Naive B cell (primary cell): ENCODE measurements around the gene TRABD. TPM values are rescaled to one million over a fixed set of nuclear protein-coding genes. Genes with fewer than 3 reads are reported as not detected.

Source experiments
- ATAC-seq, 2 donors: fragments of 150-1000 bp; cut with Tn5 transposase; 2 replicates each; pipeline ENCODE4 v1.10.0; 2021; ENCODE audit warnings: low read depth in 2 of 2, mild to moderate bottlenecking in 2 of 2, moderate library complexity in 2 of 2
- DNase-seq: peaks from one replicate; pipeline ENCODE4 v3.0.0; 2022
- H3K27ac Mint-ChIP-seq, 6 donors: one replicate each; pipeline ENCODE4 v1.8.0; 2020 to 2022; ENCODE audit warnings: mild to moderate bottlenecking in 6 of 6, mixed read lengths in 6 of 6, moderate library complexity in 5 of 6, inconsistent platforms in 2 of 6
- H3K27me3 Mint-ChIP-seq, 3 donors: one replicate each; pipeline ENCODE4 v1.8.0; 2021 to 2022; ENCODE audit warnings: mixed read lengths in 3 of 3, mild to moderate bottlenecking in 1 of 3
- H3K36me3 Mint-ChIP-seq, 2 donors: one replicate each; pipeline ENCODE4 v1.8.0; 2020 to 2022; ENCODE audit warnings: mixed read lengths in 2 of 2, inconsistent platforms in 1 of 2, mild to moderate bottlenecking in 1 of 2
- H3K4me1 Mint-ChIP-seq, 3 donors: one replicate each; pipeline ENCODE4 v1.8.0; 2020 to 2022; ENCODE audit warnings: mixed read lengths in 3 of 3, inconsistent platforms in 1 of 3, mild to moderate bottlenecking in 1 of 3, moderate library complexity in 1 of 3
- H3K4me3 Mint-ChIP-seq, 8 donors: one replicate each; pipeline ENCODE4 v1.8.0; 2020 to 2022; ENCODE audit warnings: mild to moderate bottlenecking in 8 of 8, mixed read lengths in 8 of 8, moderate library complexity in 8 of 8, inconsistent platforms in 2 of 8
- H3K9me3 Mint-ChIP-seq, 7 donors: one replicate each; pipeline ENCODE4 v1.8.0; 2020 to 2022; ENCODE audit warnings: mixed read lengths in 7 of 7, mild to moderate bottlenecking in 5 of 7, inconsistent platforms in 2 of 7, moderate library complexity in 1 of 7
- polyA plus RNA-seq, 6 donors: library from polyadenylated mRNA; unstranded; fragments of 300-500 nt; fragmentation: Illumina TruSeq; gene quantifications; one replicate each; pipeline ENCODE4 v1.2.3, GENCODE V29; 2021; ENCODE audit warnings: low read depth in 6 of 6

The TRABD gene
- polyA plus RNA-seq, 6 donors from 2014 or later, result 9.4 to 22.6 (median 15.1) TPM

DNA sequence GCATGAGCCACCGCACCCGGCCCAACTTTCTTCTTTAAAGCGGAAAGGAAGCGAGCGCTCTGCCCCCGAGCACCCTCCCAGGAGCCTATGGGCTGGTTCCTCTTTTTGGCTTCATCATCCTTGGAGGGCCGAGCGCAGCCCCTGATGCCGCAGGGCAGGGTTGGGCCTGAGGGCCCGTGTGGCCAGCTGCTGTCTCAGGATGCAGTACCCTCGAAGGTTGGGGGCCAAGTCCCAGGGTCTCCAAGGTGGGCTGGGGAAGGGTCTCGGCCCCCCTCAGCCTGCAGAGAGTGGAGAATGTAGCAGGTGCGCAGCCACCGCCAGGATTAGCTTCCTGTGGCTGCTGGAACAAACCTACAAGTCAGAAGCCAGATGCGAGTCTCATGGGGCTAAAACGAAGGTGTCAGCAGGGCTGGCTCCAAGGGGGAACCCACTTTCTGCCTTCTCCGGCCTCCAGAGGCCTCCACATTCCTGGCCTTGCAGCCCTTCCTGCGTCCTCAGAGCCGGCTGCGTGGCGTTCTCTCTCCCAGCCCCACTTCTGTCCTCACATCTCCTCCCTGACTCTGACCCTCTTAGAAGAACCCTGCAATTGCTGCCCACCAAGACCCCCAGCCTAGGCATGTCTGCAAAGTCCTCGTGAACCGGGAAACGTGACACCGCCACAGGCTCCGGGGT, 12.3 kb upstream of the TRABD start:
- H3K9me3 Mint-ChIP-seq, result no peaks in the 10 kb centered on the region

DNA sequence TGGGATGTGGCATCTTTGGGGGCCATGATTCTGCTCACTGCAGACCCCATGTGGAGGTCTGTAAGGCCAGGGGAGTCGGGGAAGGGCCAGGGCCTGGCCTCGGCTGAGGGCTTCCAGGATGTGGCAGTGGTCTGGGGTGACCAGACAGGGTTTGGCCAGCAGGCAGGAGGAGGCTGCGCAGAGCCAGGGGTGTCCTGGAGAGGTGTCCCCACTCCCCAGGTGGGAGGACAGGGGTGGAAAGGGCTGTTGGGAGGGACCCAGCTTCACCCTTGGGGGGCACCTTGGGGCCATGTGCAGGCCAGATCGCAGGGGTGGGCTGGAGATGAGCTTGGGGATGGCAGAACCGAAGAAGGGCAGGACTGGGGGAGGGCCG, 11.7 kb upstream of the TRABD start:
- H3K27ac Mint-ChIP-seq, result peak overlapping the region in 2 of 6 donors; percentile 52 to 54
- H3K27me3 Mint-ChIP-seq, result peaks cover 3 to 37% (median 15%) of the 10 kb centered on the region in 3 donors
- H3K4me1 Mint-ChIP-seq, result peaks cover 18 to 34% (median 31%) of the 10 kb centered on the region in 3 donors
- no peaks in the 10 kb centered on the region for H3K36me3 Mint-ChIP-seq
- ATAC-seq (no peak), DNase-seq (no peak)
- H3K4me3 Mint-ChIP-seq, result no peak overlapping the region
- H3K9me3 Mint-ChIP-seq, result no peaks in the 10 kb centered on the region

More for the DNA sequence above, 12.3 kb upstream of the TRABD start:
- peak overlapping the region in 5 of 6 donors; percentile 54 to 89 (median 81) for H3K27ac Mint-ChIP-seq
- no peaks in the 10 kb centered on the region for H3K36me3 Mint-ChIP-seq
- H3K4me1 Mint-ChIP-seq, result peaks cover 23 to 39% (median 32%) of the 10 kb centered on the region in 3 donors
- ATAC-seq (peak; percentile 73 to 75), DNase-seq (peak; percentile 53)
- peak overlapping the region; percentile 32 to 91 (median 61) for H3K4me3 Mint-ChIP-seq
- H3K27me3 Mint-ChIP-seq, result peaks cover 8 to 42% (median 20%) of the 10 kb centered on the region in 3 donors

DNA sequence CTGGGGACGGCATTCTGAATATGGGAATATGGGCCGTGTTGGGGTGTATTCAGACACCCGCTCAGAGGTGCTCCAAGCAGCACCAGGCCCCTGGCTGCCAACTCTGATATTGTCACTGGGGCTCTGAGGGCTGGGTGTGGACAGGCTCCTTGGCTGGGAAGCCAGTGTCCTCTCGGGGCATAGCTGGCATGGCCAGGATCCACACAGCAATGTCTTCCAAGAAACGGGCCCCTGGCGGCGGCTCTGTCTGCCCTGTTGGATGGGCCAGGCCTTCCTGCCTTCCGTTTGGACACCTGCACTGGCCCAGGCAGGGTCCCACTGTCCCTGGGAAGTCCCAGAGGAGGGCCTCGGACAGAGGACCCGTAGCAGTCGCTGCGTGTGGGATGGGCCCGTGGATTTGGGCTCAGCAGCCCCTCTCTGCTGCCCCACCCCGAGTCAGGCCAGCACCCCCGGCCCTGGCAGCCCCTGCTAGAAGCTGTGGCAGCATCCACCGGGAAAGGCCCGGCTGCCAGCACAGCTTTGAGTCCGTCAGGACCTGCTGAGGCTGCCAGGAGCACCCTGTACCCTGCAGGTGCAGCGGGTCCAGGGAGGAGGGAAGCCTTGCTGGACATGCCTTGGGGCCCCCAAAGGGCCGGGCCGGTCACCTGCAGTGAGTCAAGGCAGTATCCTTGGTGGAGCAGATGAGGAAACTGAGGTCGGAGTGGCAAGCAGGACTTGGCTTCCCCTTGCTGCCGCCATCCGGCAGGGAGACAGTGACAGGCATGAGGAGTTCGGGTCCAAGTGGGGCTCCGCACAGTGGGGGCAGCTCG, 11.1 kb upstream of the TRABD start:
- H3K27me3 Mint-ChIP-seq, result peaks cover under 1 to 33% (median 11%) of the 10 kb centered on the region in 3 donors
- peaks cover 15 to 30% (median 28%) of the 10 kb centered on the region in 3 donors for H3K4me1 Mint-ChIP-seq
- no peaks in the 10 kb centered on the region for H3K36me3 Mint-ChIP-seq
- DNase-seq (no peak), ATAC-seq (no peak)
- no peak overlapping the region for H3K4me3 Mint-ChIP-seq
- H3K9me3 Mint-ChIP-seq, result no peaks in the 10 kb centered on the region
- peak overlapping the region in 2 of 6 donors; percentile 42 to 52 for H3K27ac Mint-ChIP-seq

DNA sequence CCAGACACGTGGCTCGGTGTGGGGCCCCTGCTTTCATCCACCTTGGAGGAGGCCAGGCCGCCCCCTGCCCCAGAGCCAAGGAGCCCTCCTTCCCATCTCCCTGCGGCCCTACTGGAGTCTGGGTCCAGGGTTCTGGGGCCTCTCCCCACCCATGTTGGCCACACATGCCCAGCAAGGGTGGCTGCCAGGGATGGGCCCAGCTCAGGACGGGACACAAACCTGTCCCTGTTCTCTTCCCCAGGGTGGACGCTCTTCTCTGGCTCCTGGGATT, 10.6 kb upstream of the TRABD start:
- DNase-seq (no peak), ATAC-seq (no peak)
- Mint-ChIP-seq H3K27ac (no peak overlapping the region), H3K36me3 (no peaks in the 10 kb centered on the region), H3K4me3 (no peak overlapping the region), H3K9me3 (no peaks in the 10 kb centered on the region), H3K4me1 (peaks cover 21 to 35% (median 32%) of the 10 kb centered on the region in 3 donors), H3K27me3 (peaks cover 5 to 37% (median 17%) of the 10 kb centered on the region in 3 donors)

DNA sequence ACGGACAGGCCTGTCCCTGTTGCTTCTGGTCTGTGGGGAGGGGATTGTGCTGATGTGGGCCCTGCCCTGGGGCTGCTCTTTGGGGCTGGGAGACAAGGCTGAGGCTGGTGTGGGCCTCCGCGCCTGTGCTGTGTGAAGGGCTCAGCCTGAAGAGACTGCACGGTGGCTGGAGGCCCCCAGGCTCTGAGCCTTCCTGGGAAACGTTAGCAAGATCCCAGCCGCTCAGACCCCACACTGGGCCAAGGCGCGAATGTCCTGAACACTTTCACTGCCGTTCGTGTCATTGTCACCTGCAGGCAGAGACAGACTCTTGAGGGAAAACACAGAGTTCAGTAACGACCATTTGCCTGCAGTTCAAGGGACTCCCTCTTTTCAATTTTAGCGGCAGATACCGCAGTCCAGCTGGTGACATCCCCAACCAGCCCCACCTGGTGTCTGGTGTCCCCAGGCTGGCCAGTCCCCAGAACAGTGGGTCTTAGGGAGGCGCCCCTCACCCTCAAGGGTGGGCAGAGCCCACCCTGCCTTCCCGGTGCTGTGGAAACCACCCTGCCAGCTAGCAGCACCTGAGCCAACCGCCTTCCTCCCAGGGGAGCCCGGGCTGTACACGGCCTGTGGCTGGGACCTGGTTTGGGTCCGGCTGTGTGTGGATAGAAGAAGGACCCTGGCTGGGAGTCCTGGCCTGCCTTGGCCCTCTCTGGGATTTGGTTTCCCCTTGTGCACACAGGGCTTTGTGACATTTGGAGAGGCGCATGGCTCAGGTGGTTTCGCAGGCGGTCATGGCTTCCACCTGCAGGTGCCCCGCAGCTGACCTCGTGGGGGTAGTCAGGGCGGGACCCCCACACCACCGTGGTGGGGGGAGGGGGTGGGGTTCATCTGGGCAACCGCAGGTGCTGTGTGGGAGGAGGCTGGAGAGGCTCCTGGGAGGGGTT, 9.5 kb upstream of the TRABD start:
- peak; percentile 30 to 44 for ATAC-seq
- peaks cover 20 to 35% (median 33%) of the 10 kb centered on the region in 3 donors for H3K4me1 Mint-ChIP-seq
- no peak for DNase-seq
- no peaks in the 10 kb centered on the region for H3K9me3 Mint-ChIP-seq
- H3K4me3 Mint-ChIP-seq, result no peak overlapping the region
- no peaks in the 10 kb centered on the region for H3K36me3 Mint-ChIP-seq
- H3K27ac Mint-ChIP-seq, result peak overlapping the region in 1 of 6 donors; percentile 60
- peaks cover 5 to 32% (median 13%) of the 10 kb centered on the region in 3 donors for H3K27me3 Mint-ChIP-seq

DNA sequence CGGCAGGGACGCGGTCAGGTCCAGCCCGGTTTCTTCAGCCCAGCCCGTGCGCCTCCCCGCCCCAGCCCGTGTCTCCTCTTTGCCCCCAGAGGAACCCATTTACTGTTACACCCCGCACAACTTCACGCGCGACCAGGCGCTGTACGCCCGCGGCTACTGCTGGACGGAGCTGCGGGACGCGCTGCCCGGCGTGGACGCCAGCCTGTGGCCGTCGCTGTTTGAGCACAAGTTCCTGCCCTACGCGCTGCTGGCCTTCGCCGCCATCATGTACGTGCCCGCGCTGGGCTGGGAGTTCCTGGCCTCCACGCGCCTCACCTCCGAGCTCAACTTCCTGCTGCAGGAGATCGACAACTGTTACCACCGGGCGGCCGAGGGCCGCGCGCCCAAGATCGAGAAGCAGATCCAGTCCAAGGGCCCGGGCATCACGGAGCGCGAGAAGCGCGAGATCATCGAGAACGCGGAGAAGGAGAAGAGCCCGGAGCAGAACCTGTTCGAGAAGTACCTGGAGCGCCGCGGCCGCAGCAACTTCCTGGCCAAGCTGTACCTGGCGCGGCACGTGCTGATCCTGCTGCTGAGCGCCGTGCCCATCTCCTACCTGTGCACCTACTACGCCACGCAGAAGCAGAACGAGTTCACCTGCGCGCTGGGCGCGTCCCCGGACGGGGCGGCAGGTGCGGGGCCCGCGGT, 8.7 kb upstream of the TRABD start:
- Mint-ChIP-seq H3K4me3 (no peak overlapping the region), H3K4me1 (peaks cover 20 to 34% (median 30%) of the 10 kb centered on the region in 3 donors), H3K36me3 (no peaks in the 10 kb centered on the region), H3K9me3 (no peaks in the 10 kb centered on the region), H3K27me3 (peaks cover 5 to 27% (median 11%) of the 10 kb centered on the region in 3 donors), H3K27ac (peak overlapping the region in 1 of 6 donors; percentile 49)
- no peak for DNase-seq
- no peak for ATAC-seq

DNA sequence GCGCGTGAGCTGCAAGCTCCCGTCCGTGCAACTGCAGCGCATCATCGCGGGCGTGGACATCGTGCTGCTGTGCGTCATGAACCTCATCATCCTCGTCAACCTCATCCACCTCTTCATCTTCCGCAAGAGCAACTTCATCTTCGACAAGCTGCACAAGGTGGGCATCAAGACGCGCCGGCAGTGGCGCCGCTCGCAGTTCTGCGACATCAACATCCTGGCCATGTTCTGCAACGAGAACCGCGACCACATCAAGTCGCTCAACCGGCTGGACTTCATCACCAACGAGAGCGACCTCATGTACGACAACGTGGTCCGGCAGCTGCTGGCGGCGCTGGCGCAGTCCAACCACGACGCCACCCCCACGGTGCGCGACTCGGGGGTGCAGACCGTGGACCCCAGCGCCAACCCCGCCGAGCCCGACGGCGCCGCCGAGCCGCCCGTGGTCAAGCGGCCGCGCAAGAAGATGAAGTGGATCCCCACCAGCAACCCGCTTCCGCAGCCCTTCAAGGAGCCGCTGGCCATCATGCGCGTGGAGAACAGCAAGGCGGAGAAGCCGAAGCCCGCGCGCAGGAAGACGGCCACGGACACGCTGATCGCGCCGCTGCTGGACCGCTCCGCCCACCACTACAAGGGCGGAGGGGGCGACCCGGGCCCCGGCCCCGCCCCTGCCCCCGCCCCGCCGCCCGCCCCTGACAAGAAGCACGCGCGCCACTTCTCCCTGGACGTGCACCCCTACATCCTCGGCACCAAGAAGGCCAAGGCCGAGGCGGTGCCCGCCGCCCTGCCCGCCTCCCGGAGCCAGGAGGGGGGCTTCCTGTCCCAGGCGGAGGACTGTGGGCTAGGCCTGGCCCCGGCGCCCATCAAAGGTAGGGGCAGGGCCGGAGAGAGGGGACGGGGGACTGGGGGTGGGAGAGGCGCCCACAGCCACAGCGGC, 7.9 kb upstream of the TRABD start:
- DNase-seq (no peak), ATAC-seq (no peak)
- Mint-ChIP-seq H3K36me3 (no peaks in the 10 kb centered on the region), H3K4me1 (peaks cover 17 to 28% (median 23%) of the 10 kb centered on the region in 3 donors), H3K4me3 (no peak overlapping the region), H3K27ac (peak overlapping the region in 2 of 6 donors; percentile 85 to 88), H3K27me3 (peaks cover 5 to 20% (median 11%) of the 10 kb centered on the region in 3 donors), H3K9me3 (no peaks in the 10 kb centered on the region)

DNA sequence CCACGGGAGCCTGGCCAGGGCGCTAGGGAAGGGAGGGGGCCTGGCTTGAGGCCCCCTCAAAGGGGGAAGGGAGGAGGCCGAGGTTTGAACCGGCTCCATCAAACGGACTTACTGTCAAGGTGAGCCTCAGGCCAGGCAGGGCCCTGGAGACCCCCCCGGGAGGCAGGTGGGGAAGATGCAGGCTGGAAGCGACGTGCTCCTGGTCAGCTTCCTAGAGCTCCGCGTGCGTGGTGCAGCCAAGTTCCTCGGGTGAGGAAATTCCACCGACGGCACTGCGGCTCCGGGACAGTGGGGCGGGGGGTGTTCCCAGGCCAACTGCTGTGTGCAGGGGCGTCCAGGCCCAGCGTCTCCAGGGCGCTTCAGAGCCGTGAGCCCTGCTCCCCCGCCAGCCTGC, 7.2 kb upstream of the TRABD start:
- H3K36me3 Mint-ChIP-seq, result no peaks in the 10 kb centered on the region
- DNase-seq (no peak), ATAC-seq (no peak)
- H3K4me1 Mint-ChIP-seq, result peaks cover 14 to 21% (median 17%) of the 10 kb centered on the region in 3 donors
- H3K27me3 Mint-ChIP-seq, result peaks cover 5 to 14% (median 11%) of the 10 kb centered on the region in 3 donors
- H3K9me3 Mint-ChIP-seq, result no peaks in the 10 kb centered on the region
- no peak overlapping the region for H3K27ac Mint-ChIP-seq
- no peak overlapping the region for H3K4me3 Mint-ChIP-seq

DNA sequence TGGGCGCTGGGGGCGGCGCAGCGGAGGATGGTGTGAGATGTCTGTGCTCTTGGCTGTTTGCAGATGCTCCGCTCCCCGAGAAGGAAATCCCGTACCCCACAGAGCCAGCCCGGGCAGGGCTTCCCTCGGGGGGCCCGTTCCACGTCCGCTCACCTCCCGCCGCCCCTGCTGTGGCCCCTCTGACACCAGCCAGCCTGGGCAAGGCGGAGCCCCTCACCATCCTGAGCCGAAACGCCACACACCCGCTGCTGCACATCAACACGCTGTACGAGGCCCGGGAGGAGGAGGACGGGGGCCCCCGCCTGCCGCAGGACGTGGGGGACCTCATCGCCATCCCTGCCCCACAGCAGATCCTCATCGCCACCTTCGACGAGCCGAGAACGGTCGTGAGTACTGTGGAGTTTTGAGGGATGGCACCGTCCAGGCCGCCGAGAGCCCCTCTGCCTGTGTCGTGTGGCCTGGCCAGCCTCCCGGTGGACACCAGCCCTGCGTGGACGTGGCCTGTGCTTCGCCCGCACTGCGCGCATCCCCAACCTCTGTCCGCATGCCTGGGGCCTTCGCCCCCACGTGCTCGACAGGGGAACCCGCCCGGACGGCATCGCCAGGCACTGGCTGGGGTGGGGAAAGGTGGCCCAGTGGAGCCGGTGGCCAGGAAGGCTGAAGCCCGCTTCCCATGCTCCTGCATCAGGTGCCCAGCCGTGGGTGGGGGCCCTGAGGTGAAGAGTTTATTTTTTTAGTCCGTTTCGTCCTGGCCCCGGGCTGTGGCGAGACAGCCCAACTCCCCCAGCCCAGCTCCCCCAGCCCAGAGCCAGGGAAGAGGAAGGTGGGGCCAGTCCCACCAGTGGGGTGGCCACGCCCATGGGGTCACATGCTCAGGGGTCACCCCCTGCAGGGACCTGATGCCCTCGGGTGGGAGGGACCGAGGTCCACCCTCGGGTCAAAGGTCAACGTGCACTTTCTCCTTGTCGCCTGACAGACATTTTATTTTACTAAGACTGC, 6.5 kb upstream of the TRABD start:
- Mint-ChIP-seq H3K36me3 (no peaks in the 10 kb centered on the region), H3K27me3 (peaks cover 5 to 19% (median 11%) of the 10 kb centered on the region in 3 donors), H3K4me1 (peaks cover 10 to 19% (median 18%) of the 10 kb centered on the region in 3 donors), H3K4me3 (peak overlapping the region in 4 of 8 donors; percentile 34 to 71 (median 67)), H3K9me3 (no peaks in the 10 kb centered on the region), H3K27ac (no peak overlapping the region)
- ATAC-seq (no peak), DNase-seq (no peak)

DNA sequence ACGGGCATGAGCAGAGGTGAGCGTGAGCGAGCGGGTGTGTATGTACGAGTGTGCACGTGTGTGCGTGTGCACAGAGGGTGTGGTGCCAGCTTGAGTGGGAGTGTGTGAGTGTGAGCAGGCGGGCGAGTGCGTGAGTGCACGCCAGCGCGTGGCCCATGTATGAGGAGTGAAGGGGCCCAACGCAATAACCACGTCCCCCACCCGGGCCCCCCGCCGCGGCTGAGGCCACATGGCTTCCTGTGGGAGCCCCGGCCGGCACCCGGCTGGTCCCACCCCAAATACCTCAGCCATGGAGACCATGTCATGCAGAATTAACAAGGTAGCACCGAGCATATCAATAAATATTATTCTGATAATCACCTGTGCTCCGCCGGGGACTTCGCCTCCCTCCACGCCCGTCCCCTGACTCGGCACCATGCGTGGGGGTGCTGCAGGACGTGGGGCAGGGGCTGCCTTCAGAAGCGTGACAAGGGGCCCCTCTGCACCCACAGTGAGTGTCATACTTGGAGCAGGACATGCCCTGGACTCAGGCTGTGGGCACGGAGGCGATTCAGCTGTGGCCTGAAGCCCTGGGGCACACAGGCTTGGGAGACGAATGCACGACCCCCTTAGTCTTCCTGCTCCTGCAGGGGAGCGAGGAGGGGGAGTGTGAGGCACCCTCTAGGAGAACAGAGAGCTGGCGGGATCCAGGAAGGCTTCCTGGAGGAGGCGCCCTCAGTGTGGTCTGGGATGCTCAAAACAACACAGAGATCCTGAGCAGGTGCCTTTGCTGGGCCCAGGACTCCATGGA, 5.6 kb upstream of the TRABD start:
- no peaks in the 10 kb centered on the region for H3K36me3 Mint-ChIP-seq
- peaks cover 5 to 24% (median 11%) of the 10 kb centered on the region in 3 donors for H3K27me3 Mint-ChIP-seq
- DNase-seq (no peak), ATAC-seq (no peak)
- H3K4me3 Mint-ChIP-seq, result peak overlapping the region in 4 of 8 donors; percentile 34 to 71 (median 67)
- H3K27ac Mint-ChIP-seq, result peak overlapping the region in 3 of 6 donors; percentile 6 to 77 (median 33)
- H3K9me3 Mint-ChIP-seq, result no peaks in the 10 kb centered on the region
- H3K4me1 Mint-ChIP-seq, result peaks cover 14 to 25% (median 15%) of the 10 kb centered on the region in 3 donors
